Calu3 (cell line): ENCODE measurements around the gene NHERF1. TPM values are rescaled to one million over a fixed set of nuclear protein-coding genes. Genes with fewer than 3 reads are reported as not detected.

ENCODE experiments used
- BruUV-seq: library from RNA; stranded (reverse); fragments of 400-500 nt; replicated peaks from 2 replicates; lab custom pipeline; 2021; lab: Mats Ljungman, UMichigan
- CTCF ChIA-PET: fragments of 300-600 bp; sonication (Branson Sonifier 250); formaldehyde crosslinking; loops from one replicate; lab custom pipeline; 2022; ENCODE audit warnings: antibody characterized with exemption; lab: Charles Lee
- DNase-seq: peaks from one replicate; pipeline ENCODE4 v3.0.0; 2022
- H3K27ac Mint-ChIP-seq: one replicate; pipeline ENCODE4 v1.8.0; 2022; ENCODE audit warnings: mixed read lengths; ENCODE audit not compliant: unreplicated experiment
- H3K27me3 Mint-ChIP-seq: one replicate; pipeline ENCODE4 v1.8.0; 2022; ENCODE audit warnings: mixed read lengths; ENCODE audit not compliant: unreplicated experiment
- H3K36me3 Mint-ChIP-seq: one replicate; pipeline ENCODE4 v1.8.0; 2022; ENCODE audit warnings: mild to moderate bottlenecking, moderate library complexity, mixed read lengths; ENCODE audit not compliant: insufficient read depth, unreplicated experiment
- H3K4me1 Mint-ChIP-seq: one replicate; pipeline ENCODE4 v1.8.0; 2022; ENCODE audit warnings: mild to moderate bottlenecking, low read depth, mixed read lengths; ENCODE audit not compliant: unreplicated experiment
- H3K4me3 Mint-ChIP-seq: one replicate; pipeline ENCODE4 v1.8.0; 2022; ENCODE audit warnings: mild to moderate bottlenecking, low read depth, moderate library complexity, mixed read lengths; ENCODE audit not compliant: unreplicated experiment
- H3K9me3 Mint-ChIP-seq: one replicate; pipeline ENCODE4 v1.8.0; 2022; ENCODE audit warnings: low read depth, mixed read lengths; ENCODE audit not compliant: unreplicated experiment
- CTCF ChIP-seq: fragments of 200-600 bp; IDR thresholded peaks from one replicate; pipeline ENCODE4 v1.8.0; 2022; ENCODE audit warnings: antibody characterized with exemption; ENCODE audit not compliant: unreplicated experiment
- intact Hi-C: fragments of 100-400 bp; cut with micrococcal nuclease; formaldehyde crosslinking; loops from one replicate; pipeline ENCODE4 v1.10.0; 2022; ENCODE audit not compliant: unreplicated experiment
- total RNA-seq: library from RNA; stranded (reverse); gene quantifications from 2 replicates; pipeline ENCODE4 v1.2.3, GENCODE V29; 2022

Gene NHERF1
- total RNA-seq, 1 experiment from 2014 or later: 114 TPM

GRCh38 chr17:74729368-74729767 is 19.1 kb upstream of the NHERF1 start:
- CTCF ChIA-PET: no interaction called here
- no peak for DNase-seq

GRCh38 chr17:74729866-74730265 is 18.6 kb upstream of the NHERF1 start:
- no peak for DNase-seq
- Mint-ChIP-seq H3K9me3 (no peaks in the 10 kb centered on the region), H3K4me3 (no peak overlapping the region), H3K36me3 (no peaks in the 10 kb centered on the region), H3K27me3 (no peaks in the 10 kb centered on the region), H3K27ac (no peak overlapping the region), H3K4me1 (no peaks in the 10 kb centered on the region)
- TF ChIP-seq CTCF: no peak
- intact Hi-C loops: no loop called here
- CTCF ChIA-PET: no interaction called here
- BruUV-seq: no TSS peak

More at GRCh38 chr17:74729368-74729767, 19.1 kb upstream of the NHERF1 start:
- BruUV-seq: no TSS peak
- Mint-ChIP-seq H3K4me3 (no peak overlapping the region), H3K36me3 (no peaks in the 10 kb centered on the region), H3K9me3 (no peaks in the 10 kb centered on the region), H3K4me1 (no peaks in the 10 kb centered on the region), H3K27me3 (no peaks in the 10 kb centered on the region), H3K27ac (no peak overlapping the region)
- intact Hi-C loops: no loop called here
- TF ChIP-seq CTCF: no peak

GRCh38 chr17:74730491-74731346 is 17.7 kb upstream of the NHERF1 start:
- CTCF ChIA-PET: interaction anchor here (0.6 kb wide), 1 partner anchor 276 kb away, joined by 3 read pairs; no protein-coding TSS in a partner anchor
- intact Hi-C loops: no loop called here
- no peak for DNase-seq
- no peak overlapping the region for H3K4me3 Mint-ChIP-seq
- no TSS peak for BruUV-seq
- no peaks in the 10 kb centered on the region for H3K4me1 Mint-ChIP-seq
- no peaks in the 10 kb centered on the region for H3K36me3 Mint-ChIP-seq
- H3K9me3 Mint-ChIP-seq: no peaks in the 10 kb centered on the region
- no peak for TF ChIP-seq CTCF
- H3K27me3 Mint-ChIP-seq: peaks cover under 1% of the 10 kb centered on the region
- H3K27ac Mint-ChIP-seq: no peak overlapping the region

GRCh38 chr17:74731347-74731605 is 17.2 kb upstream of the NHERF1 start:
- peaks cover 6% of the 10 kb centered on the region for H3K27me3 Mint-ChIP-seq
- no peak overlapping the region for H3K4me3 Mint-ChIP-seq
- DNase-seq: no peak
- H3K9me3 Mint-ChIP-seq: no peaks in the 10 kb centered on the region
- no peak overlapping the region for H3K27ac Mint-ChIP-seq
- no peak for TF ChIP-seq CTCF
- intact Hi-C loops: no loop called here
- no peaks in the 10 kb centered on the region for H3K36me3 Mint-ChIP-seq
- peaks cover 3% of the 10 kb centered on the region for H3K4me1 Mint-ChIP-seq
- CTCF ChIA-PET: no interaction called here
- BruUV-seq: no TSS peak
